Measurements from ENCODE around the gene FGD2.

The FGD2 gene

GRCh38 chr6:37005827-37006567 is 542 bp downstream of the FGD2 start:
- in situ Hi-C loops (cut with HindIII; ENCODE audit: low sequenced_read_pairs), result no loop called here
- H3K4me3 ChIP-seq (ENCODE audit: low read depth, low read length), result no peak overlapping the region
- no peak for TF ChIP-seq CTCF (IDR thresholded peaks at IDR 0.05; ENCODE audit: low read depth, low read length)
- DNase-seq (ENCODE audit: low read depth, low spot score), result no peak

- no peak for TF ChIP-seq CTCF (IDR thresholded peaks at IDR 0.05; ENCODE audit: low read depth, low read length)
- DNase-seq (ENCODE audit: low read depth, low spot score), result no peak
- in situ Hi-C loops (cut with HindIII; ENCODE audit: low sequenced_read_pairs), result no loop called here
- no peak overlapping the region for H3K4me3 ChIP-seq (ENCODE audit: low read depth, low read length)
Observed at GRCh38 chr6:37006793-37007339, 1.4 kb downstream of the FGD2 start.

- in situ Hi-C loops (cut with HindIII; ENCODE audit: low sequenced_read_pairs), result no loop called here
- H3K4me3 ChIP-seq (ENCODE audit: low read depth, low read length), result no peak overlapping the region
- DNase-seq (ENCODE audit: low read depth, low spot score), result no peak
- no peak for TF ChIP-seq CTCF (IDR thresholded peaks at IDR 0.05; ENCODE audit: low read depth, low read length)
Observed at GRCh38 chr6:37007340-37008043, 2.0 kb downstream of the FGD2 start.

GRCh38 chr6:37008484-37009465 is 3.3 kb downstream of the FGD2 start:
- H3K4me3 ChIP-seq (ENCODE audit: low read depth, low read length), result no peak overlapping the region
- TF ChIP-seq CTCF (IDR thresholded peaks at IDR 0.05; ENCODE audit: low read depth, low read length), result no peak
- DNase-seq (ENCODE audit: low read depth, low spot score), result no peak
- in situ Hi-C loops (cut with HindIII; ENCODE audit: low sequenced_read_pairs), result no loop called here

GRCh38 chr6:37010402-37010892 is 5.0 kb downstream of the FGD2 start:
- no peak for DNase-seq (ENCODE audit: low read depth, low spot score)
- H3K4me3 ChIP-seq (ENCODE audit: low read depth, low read length), result no peak overlapping the region
- TF ChIP-seq CTCF (IDR thresholded peaks at IDR 0.05; ENCODE audit: low read depth, low read length), result no peak
- in situ Hi-C loops (cut with HindIII; ENCODE audit: low sequenced_read_pairs), result no loop called here
